Measurements from ENCODE around the gene DCC. TPM values are rescaled to one million over a fixed set of nuclear protein-coding genes. Genes with fewer than 3 reads are reported as not detected.

The DCC gene
- total RNA-seq, 2 donors from 2014 or later: 0.10 to 0.48 TPM

GRCh38 chr18:53033128-53033527, 693.1 kb downstream of the DCC start:
- TF ChIP-seq CTCF (IDR thresholded peaks at IDR 0.05): no peak
- H3K27ac ChIP-seq: no peak overlapping the region
- no peaks in the 10 kb centered on the region for H3K4me1 ChIP-seq
- intact Hi-C loops (cut with DNase I): no loop called here
- no peak for DNase-seq
- no peaks in the 10 kb centered on the region for H3K36me3 ChIP-seq
- no peak overlapping the region for H3K4me3 ChIP-seq
- H3K9me3 ChIP-seq: no peaks in the 10 kb centered on the region
- no peaks in the 10 kb centered on the region for H3K27me3 ChIP-seq
- H3K9ac ChIP-seq (ENCODE audit: low read depth in 2 of 2, low read length in 2 of 2): no peak overlapping the region

GRCh38 chr18:53038608-53039007, 698.6 kb downstream of the DCC start:
- Histone ChIP-seq H3K27me3 (no peaks in the 10 kb centered on the region), H3K36me3 (no peaks in the 10 kb centered on the region), H3K4me1 (no peaks in the 10 kb centered on the region), H3K27ac (no peak overlapping the region), H3K9me3 (no peaks in the 10 kb centered on the region), H3K4me3 (no peak overlapping the region), H3K9ac (ENCODE audit: low read depth in 2 of 2, low read length in 2 of 2) (no peak overlapping the region)
- TF ChIP-seq CTCF (IDR thresholded peaks at IDR 0.05): no peak
- intact Hi-C loops (cut with DNase I): no loop called here
- no peak for DNase-seq

GRCh38 chr18:53040286-53040685, 700.3 kb downstream of the DCC start:
- Histone ChIP-seq H3K4me1 (no peaks in the 10 kb centered on the region), H3K9ac (ENCODE audit: low read depth in 2 of 2, low read length in 2 of 2) (no peak overlapping the region), H3K4me3 (no peak overlapping the region), H3K9me3 (no peaks in the 10 kb centered on the region), H3K36me3 (no peaks in the 10 kb centered on the region), H3K27ac (no peak overlapping the region), H3K27me3 (no peaks in the 10 kb centered on the region)
- intact Hi-C loops (cut with DNase I): no loop called here
- DNase-seq: no peak
- TF ChIP-seq CTCF (IDR thresholded peaks at IDR 0.05): no peak

GRCh38 chr18:53056064-53056463, 716.1 kb downstream of the DCC start:
- no peak overlapping the region for H3K27ac ChIP-seq
- no peaks in the 10 kb centered on the region for H3K36me3 ChIP-seq
- H3K4me3 ChIP-seq: no peak overlapping the region

GRCh38 chr18:53070788-53071187, 730.8 kb downstream of the DCC start:
- no peaks in the 10 kb centered on the region for H3K36me3 ChIP-seq
- no peak for TF ChIP-seq CTCF (IDR thresholded peaks at IDR 0.05)

More at GRCh38 chr18:53056064-53056463, 716.1 kb downstream of the DCC start:
- no peak for DNase-seq
- H3K4me1 ChIP-seq: no peaks in the 10 kb centered on the region
- H3K9me3 ChIP-seq: no peaks in the 10 kb centered on the region
- no peaks in the 10 kb centered on the region for H3K27me3 ChIP-seq
- intact Hi-C loops (cut with DNase I): no loop called here
- no peak for TF ChIP-seq CTCF (IDR thresholded peaks at IDR 0.05)
- no peak overlapping the region for H3K9ac ChIP-seq (ENCODE audit: low read depth in 2 of 2, low read length in 2 of 2)

GRCh38 chr18:53080687-53081086, 740.7 kb downstream of the DCC start:
- intact Hi-C loops (cut with DNase I): no loop called here
- Histone ChIP-seq H3K36me3 (no peaks in the 10 kb centered on the region), H3K4me3 (no peak overlapping the region), H3K9me3 (no peaks in the 10 kb centered on the region), H3K4me1 (no peaks in the 10 kb centered on the region), H3K9ac (ENCODE audit: low read depth in 2 of 2, low read length in 2 of 2) (no peak overlapping the region), H3K27ac (no peak overlapping the region), H3K27me3 (no peaks in the 10 kb centered on the region)
- no peak for DNase-seq
- TF ChIP-seq CTCF (IDR thresholded peaks at IDR 0.05): no peak

More at GRCh38 chr18:53070788-53071187, 730.8 kb downstream of the DCC start:
- Histone ChIP-seq H3K4me3 (no peak overlapping the region), H3K4me1 (no peaks in the 10 kb centered on the region), H3K9me3 (no peaks in the 10 kb centered on the region), H3K27ac (no peak overlapping the region), H3K9ac (ENCODE audit: low read depth in 2 of 2, low read length in 2 of 2) (no peak overlapping the region), H3K27me3 (no peaks in the 10 kb centered on the region)
- DNase-seq: no peak
- intact Hi-C loops (cut with DNase I): no loop called here

All from colonic mucosa (tissue), 4 donors.